ENCODE results near the gene SEC16B. TPM values are rescaled to one million over a fixed set of nuclear protein-coding genes. Genes with fewer than 3 reads are reported as not detected.

SEC16B gene
- total RNA-seq, 1 donor from 2014 or later, result 5.7 TPM

DNA sequence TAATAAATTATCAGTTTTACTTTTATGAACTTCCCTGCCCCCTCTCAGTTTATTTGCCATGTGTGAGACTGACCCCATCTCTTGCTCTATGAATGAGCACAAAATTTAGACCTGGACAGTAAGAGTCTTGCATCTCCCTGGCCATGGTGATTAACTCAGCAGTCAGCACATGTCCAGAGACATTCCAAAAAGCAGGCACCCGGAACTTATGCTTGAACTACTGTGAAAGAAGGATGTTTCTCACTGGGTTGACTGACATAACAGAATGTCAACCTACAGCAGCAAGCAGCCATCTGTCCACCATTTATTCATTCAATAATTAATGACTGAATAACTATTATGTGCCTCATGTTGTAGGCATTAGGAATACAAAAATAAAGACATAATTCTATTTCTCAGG is 11.3 kb upstream of the SEC16B start:
- Histone ChIP-seq H3K4me3 (ENCODE audit: low read length in 3 of 3) (no peak overlapping the region), H3K27ac (ENCODE audit: low read depth, low read length) (no peak overlapping the region), H3K27me3 (ENCODE audit: control insufficient read depth in 3 of 3, insufficient read depth in 3 of 3, low read length in 3 of 3) (no peaks in the 10 kb centered on the region), H3K9ac (ENCODE audit: low read depth in 1 of 3, low read length in 3 of 3) (no peak overlapping the region), H3K4me1 (ENCODE audit: control insufficient read depth in 3 of 3, insufficient read depth in 3 of 3, low read length in 3 of 3) (peaks cover 7 to 11% (median 8%) of the 10 kb centered on the region in 3 donors), H3K9me3 (ENCODE audit: control insufficient read depth in 3 of 3, low read length in 3 of 3) (no peaks in the 10 kb centered on the region), H3K36me3 (ENCODE audit: control insufficient read depth in 3 of 3, insufficient read depth in 3 of 3, low read length in 3 of 3) (peaks cover 0 to 3% (median under 1%) of the 10 kb centered on the region in 3 donors)

DNA sequence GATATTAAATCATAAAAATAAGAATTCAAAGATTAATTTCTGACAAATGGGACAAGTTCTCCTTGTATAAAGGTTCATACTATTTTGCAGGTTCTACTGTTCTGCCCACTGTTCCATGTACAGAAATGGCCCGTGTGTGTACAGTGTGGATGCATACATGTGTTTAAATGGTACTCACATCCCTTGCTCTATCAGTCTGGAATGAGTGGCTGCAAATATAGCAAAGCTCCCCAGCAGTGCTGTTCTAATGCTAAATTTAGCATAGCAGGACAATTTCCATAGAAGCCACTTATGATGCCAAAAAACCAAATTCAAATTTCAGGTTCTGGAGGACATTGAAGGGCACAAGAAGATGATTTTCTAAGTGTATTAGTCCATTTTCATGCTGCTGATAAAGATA is 9.4 kb upstream of the SEC16B start:
- H3K9me3 ChIP-seq (ENCODE audit: control insufficient read depth in 3 of 3, low read length in 3 of 3), result no peaks in the 10 kb centered on the region
- no peak overlapping the region for H3K4me3 ChIP-seq (ENCODE audit: low read length in 3 of 3)
- no peak overlapping the region for H3K9ac ChIP-seq (ENCODE audit: low read depth in 1 of 3, low read length in 3 of 3)

GRCh38 chr1:177978530-177978929 is 8.7 kb upstream of the SEC16B start:
- Histone ChIP-seq H3K4me1 (ENCODE audit: control insufficient read depth in 3 of 3, insufficient read depth in 3 of 3, low read length in 3 of 3) (peaks cover 5 to 14% (median 11%) of the 10 kb centered on the region in 3 donors), H3K4me3 (ENCODE audit: low read length in 3 of 3) (no peak overlapping the region), H3K27me3 (ENCODE audit: control insufficient read depth in 3 of 3, insufficient read depth in 3 of 3, low read length in 3 of 3) (no peaks in the 10 kb centered on the region)

More for the DNA sequence above, 9.4 kb upstream of the SEC16B start:
- no peaks in the 10 kb centered on the region for H3K27me3 ChIP-seq (ENCODE audit: control insufficient read depth in 3 of 3, insufficient read depth in 3 of 3, low read length in 3 of 3)
- H3K36me3 ChIP-seq (ENCODE audit: control insufficient read depth in 3 of 3, insufficient read depth in 3 of 3, low read length in 3 of 3), result peaks cover 0 to 3% (median 2%) of the 10 kb centered on the region in 3 donors
- no peak overlapping the region for H3K27ac ChIP-seq (ENCODE audit: low read depth, low read length)
- peaks cover 6 to 16% (median 14%) of the 10 kb centered on the region in 3 donors for H3K4me1 ChIP-seq (ENCODE audit: control insufficient read depth in 3 of 3, insufficient read depth in 3 of 3, low read length in 3 of 3)

GRCh38 chr1:177977141-177977540 is 7.3 kb upstream of the SEC16B start:
- no peaks in the 10 kb centered on the region for H3K27me3 ChIP-seq (ENCODE audit: control insufficient read depth in 3 of 3, insufficient read depth in 3 of 3, low read length in 3 of 3)
- no peak overlapping the region for H3K4me3 ChIP-seq (ENCODE audit: low read length in 3 of 3)
- no peak overlapping the region for H3K9ac ChIP-seq (ENCODE audit: low read depth in 1 of 3, low read length in 3 of 3)
- H3K9me3 ChIP-seq (ENCODE audit: control insufficient read depth in 3 of 3, low read length in 3 of 3), result no peaks in the 10 kb centered on the region
- peaks cover 0 to 9% (median 0%) of the 10 kb centered on the region in 3 donors for H3K36me3 ChIP-seq (ENCODE audit: control insufficient read depth in 3 of 3, insufficient read depth in 3 of 3, low read length in 3 of 3)
- H3K4me1 ChIP-seq (ENCODE audit: control insufficient read depth in 3 of 3, insufficient read depth in 3 of 3, low read length in 3 of 3), result peaks cover 0 to 7% (median 6%) of the 10 kb centered on the region in 3 donors
- no peak overlapping the region for H3K27ac ChIP-seq (ENCODE audit: low read depth, low read length)

More at GRCh38 chr1:177978530-177978929, 8.7 kb upstream of the SEC16B start:
- H3K27ac ChIP-seq (ENCODE audit: low read depth, low read length), result no peak overlapping the region
- peaks cover 0 to 3% (median 2%) of the 10 kb centered on the region in 3 donors for H3K36me3 ChIP-seq (ENCODE audit: control insufficient read depth in 3 of 3, insufficient read depth in 3 of 3, low read length in 3 of 3)
- H3K9ac ChIP-seq (ENCODE audit: low read depth in 1 of 3, low read length in 3 of 3), result no peak overlapping the region
- no peaks in the 10 kb centered on the region for H3K9me3 ChIP-seq (ENCODE audit: control insufficient read depth in 3 of 3, low read length in 3 of 3)

- Histone ChIP-seq H3K9me3 (ENCODE audit: control insufficient read depth in 3 of 3, low read length in 3 of 3) (no peaks in the 10 kb centered on the region), H3K27me3 (ENCODE audit: control insufficient read depth in 3 of 3, insufficient read depth in 3 of 3, low read length in 3 of 3) (no peaks in the 10 kb centered on the region), H3K36me3 (ENCODE audit: control insufficient read depth in 3 of 3, insufficient read depth in 3 of 3, low read length in 3 of 3) (peaks cover 0 to 10% (median 0%) of the 10 kb centered on the region in 3 donors), H3K4me3 (ENCODE audit: low read length in 3 of 3) (no peak overlapping the region), H3K9ac (ENCODE audit: low read depth in 1 of 3, low read length in 3 of 3) (no peak overlapping the region), H3K4me1 (ENCODE audit: control insufficient read depth in 3 of 3, insufficient read depth in 3 of 3, low read length in 3 of 3) (peaks cover 0 to 7% (median 6%) of the 10 kb centered on the region in 3 donors), H3K27ac (ENCODE audit: low read depth, low read length) (no peak overlapping the region)
Observed at GRCh38 chr1:177976596-177976995, 6.7 kb upstream of the SEC16B start.

- Histone ChIP-seq H3K27ac (ENCODE audit: low read depth, low read length) (no peak overlapping the region), H3K9me3 (ENCODE audit: control insufficient read depth in 3 of 3, low read length in 3 of 3) (no peaks in the 10 kb centered on the region), H3K9ac (ENCODE audit: low read depth in 1 of 3, low read length in 3 of 3) (no peak overlapping the region), H3K27me3 (ENCODE audit: control insufficient read depth in 3 of 3, insufficient read depth in 3 of 3, low read length in 3 of 3) (no peaks in the 10 kb centered on the region), H3K36me3 (ENCODE audit: control insufficient read depth in 3 of 3, insufficient read depth in 3 of 3, low read length in 3 of 3) (peaks cover 0 to 10% (median 0%) of the 10 kb centered on the region in 3 donors), H3K4me3 (ENCODE audit: low read length in 3 of 3) (no peak overlapping the region), H3K4me1 (ENCODE audit: control insufficient read depth in 3 of 3, insufficient read depth in 3 of 3, low read length in 3 of 3) (peaks cover 0 to 7% (median 6%) of the 10 kb centered on the region in 3 donors)
Observed at GRCh38 chr1:177975588-177976495, 6.0 kb upstream of the SEC16B start.

GRCh38 chr1:177973585-177973984 is 3.7 kb upstream of the SEC16B start:
- Histone ChIP-seq H3K4me3 (ENCODE audit: low read length in 3 of 3) (no peak overlapping the region), H3K9ac (ENCODE audit: low read depth in 1 of 3, low read length in 3 of 3) (no peak overlapping the region), H3K27ac (ENCODE audit: low read depth, low read length) (no peak overlapping the region), H3K27me3 (ENCODE audit: control insufficient read depth in 3 of 3, insufficient read depth in 3 of 3, low read length in 3 of 3) (no peaks in the 10 kb centered on the region), H3K9me3 (ENCODE audit: control insufficient read depth in 3 of 3, low read length in 3 of 3) (no peaks in the 10 kb centered on the region), H3K36me3 (ENCODE audit: control insufficient read depth in 3 of 3, insufficient read depth in 3 of 3, low read length in 3 of 3) (peaks cover 0 to 13% (median 6%) of the 10 kb centered on the region in 3 donors), H3K4me1 (ENCODE audit: control insufficient read depth in 3 of 3, insufficient read depth in 3 of 3, low read length in 3 of 3) (peaks cover 2 to 16% (median 15%) of the 10 kb centered on the region in 3 donors)

- Histone ChIP-seq H3K9ac (ENCODE audit: low read depth in 1 of 3, low read length in 3 of 3) (no peak overlapping the region), H3K4me1 (ENCODE audit: control insufficient read depth in 3 of 3, insufficient read depth in 3 of 3, low read length in 3 of 3) (peaks cover 2 to 10% (median 7%) of the 10 kb centered on the region in 3 donors), H3K4me3 (ENCODE audit: low read length in 3 of 3) (no peak overlapping the region), H3K27ac (ENCODE audit: low read depth, low read length) (no peak overlapping the region), H3K36me3 (ENCODE audit: control insufficient read depth in 3 of 3, insufficient read depth in 3 of 3, low read length in 3 of 3) (peaks cover 18 to 39% (median 37%) of the 10 kb centered on the region in 3 donors), H3K9me3 (ENCODE audit: control insufficient read depth in 3 of 3, low read length in 3 of 3) (no peaks in the 10 kb centered on the region), H3K27me3 (ENCODE audit: control insufficient read depth in 3 of 3, insufficient read depth in 3 of 3, low read length in 3 of 3) (no peaks in the 10 kb centered on the region)
Observed at GRCh38 chr1:177969109-177969508, 749 bp downstream of the SEC16B start.

- Histone ChIP-seq H3K27me3 (ENCODE audit: control insufficient read depth in 3 of 3, insufficient read depth in 3 of 3, low read length in 3 of 3) (no peaks in the 10 kb centered on the region), H3K4me3 (ENCODE audit: low read length in 3 of 3) (no peak overlapping the region), H3K4me1 (ENCODE audit: control insufficient read depth in 3 of 3, insufficient read depth in 3 of 3, low read length in 3 of 3) (peaks cover 2 to 10% (median 7%) of the 10 kb centered on the region in 3 donors), H3K36me3 (ENCODE audit: control insufficient read depth in 3 of 3, insufficient read depth in 3 of 3, low read length in 3 of 3) (peaks cover 23 to 46% (median 42%) of the 10 kb centered on the region in 3 donors), H3K9me3 (ENCODE audit: control insufficient read depth in 3 of 3, low read length in 3 of 3) (no peaks in the 10 kb centered on the region), H3K9ac (ENCODE audit: low read depth in 1 of 3, low read length in 3 of 3) (no peak overlapping the region), H3K27ac (ENCODE audit: low read depth, low read length) (no peak overlapping the region)
Observed at GRCh38 chr1:177966199-177966598, 3.7 kb downstream of the SEC16B start.

DNA sequence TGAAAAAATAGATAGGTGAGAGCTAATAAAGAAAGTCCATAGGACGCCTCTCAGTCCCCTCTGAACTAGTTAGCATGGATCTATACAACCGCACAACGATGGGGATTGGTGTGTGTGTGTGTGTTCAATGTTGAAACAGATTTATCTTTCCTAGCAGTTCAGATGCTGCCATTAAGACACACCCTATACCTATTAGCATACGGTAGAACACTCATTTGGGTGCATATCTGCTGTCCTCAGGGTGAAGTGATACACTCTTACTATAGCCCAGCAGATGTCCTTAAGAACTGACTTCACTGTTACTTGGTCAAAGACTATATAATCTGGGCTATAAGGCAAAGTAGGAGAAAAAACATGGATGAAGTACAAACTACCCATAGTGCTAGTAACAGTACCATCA is 4.6 kb downstream of the SEC16B start:
- H3K4me3 ChIP-seq (ENCODE audit: low read length in 3 of 3), result no peak overlapping the region
- H3K27ac ChIP-seq (ENCODE audit: low read depth, low read length), result no peak overlapping the region
- no peaks in the 10 kb centered on the region for H3K27me3 ChIP-seq (ENCODE audit: control insufficient read depth in 3 of 3, insufficient read depth in 3 of 3, low read length in 3 of 3)
- no peak overlapping the region for H3K9ac ChIP-seq (ENCODE audit: low read depth in 1 of 3, low read length in 3 of 3)
- no peaks in the 10 kb centered on the region for H3K9me3 ChIP-seq (ENCODE audit: control insufficient read depth in 3 of 3, low read length in 3 of 3)
- H3K36me3 ChIP-seq (ENCODE audit: control insufficient read depth in 3 of 3, insufficient read depth in 3 of 3, low read length in 3 of 3), result peaks cover 29 to 51% (median 50%) of the 10 kb centered on the region in 3 donors
- peaks cover 2 to 10% (median 7%) of the 10 kb centered on the region in 3 donors for H3K4me1 ChIP-seq (ENCODE audit: control insufficient read depth in 3 of 3, insufficient read depth in 3 of 3, low read length in 3 of 3)
